CD4-positive, alpha-beta T cell (primary cell): ENCODE data around the gene KLRG1. TPM values are rescaled to one million over a fixed set of nuclear protein-coding genes. Genes with fewer than 3 reads are reported as not detected.

ENCODE experiments used
- ATAC-seq: fragments of 200-7000 bp; cut with Tn5 transposase; one replicate; pipeline ENCODE4 v1.10.0; 2022; ENCODE audit warnings: mild to moderate bottlenecking; ENCODE audit not compliant: poor library complexity
- CTCF ChIA-PET: fragments of 350-600 bp; sonication (Branson Sonifier 250); formaldehyde crosslinking; loops from one replicate; lab custom pipeline; 2021; ENCODE audit warnings: antibody characterized with exemption, inconsistent platforms; lab: Charles Lee
- POLR2A ChIA-PET: fragments of 350-600 bp; sonication (Branson Sonifier 250); formaldehyde crosslinking; loops from one replicate; lab custom pipeline; 2021; ENCODE audit warnings: antibody characterized with exemption, inconsistent platforms; lab: Charles Lee
- DNase-seq, 14 experiments: peaks; one replicate each; pipeline ENCODE4 v3.0.0-alpha.2; 2013 to 2020; ENCODE audit warnings: mixed read lengths in 2 of 14
- H3K27ac ChIP-seq, 2 donors: one replicate each; pipeline versions ENCODE4 v1.5.1 to v1.7.0; 2013; ENCODE audit warnings: low read length in 2 of 2, low read depth in 1 of 2, mild to moderate bottlenecking in 1 of 2
- H3K27me3 ChIP-seq, 2 experiments: 1 replicate in 1 of 2; 2 replicates in 1 of 2; pipeline versions ENCODE4 v1.6.1 to v1.7.0; 2013; ENCODE audit warnings: low read length in 2 of 2, control low read depth in 1 of 2, mild to moderate bottlenecking in 1 of 2, moderate library complexity in 1 of 2; ENCODE audit not compliant: insufficient read depth in 2 of 2, control insufficient read depth in 1 of 2
- H3K36me3 ChIP-seq: one replicate; pipeline ENCODE4 v1.6.1; 2013; ENCODE audit warnings: low read length, control low read depth; ENCODE audit not compliant: insufficient read depth
- H3K4me1 ChIP-seq: one replicate; pipeline ENCODE4 v1.6.1; 2013; ENCODE audit warnings: low read length, control low read depth; ENCODE audit not compliant: insufficient read depth
- H3K4me3 ChIP-seq: one replicate; pipeline ENCODE4 v1.5.1; 2013; ENCODE audit warnings: mild to moderate bottlenecking, low read length, moderate library complexity
- H3K9me3 ChIP-seq, 2 experiments: 1 replicate in 1 of 2; 2 replicates in 1 of 2; pipeline versions ENCODE4 v1.6.1 to v1.7.0; 2013; ENCODE audit warnings: low read length in 2 of 2, mild to moderate bottlenecking in 2 of 2, control low read depth in 1 of 2, moderate library complexity in 1 of 2; ENCODE audit not compliant: control insufficient read depth in 1 of 2, insufficient read depth in 1 of 2
- H3K27ac Mint-ChIP-seq: one replicate; pipeline ENCODE4 v1.8.0; 2020; ENCODE audit warnings: mixed read lengths
- H3K27me3 Mint-ChIP-seq: one replicate; pipeline ENCODE4 v1.8.0; 2021; ENCODE audit warnings: mixed read lengths
- H3K36me3 Mint-ChIP-seq: one replicate; pipeline ENCODE4 v1.8.0; 2021; ENCODE audit warnings: low read depth, mixed read lengths
- H3K4me1 Mint-ChIP-seq: one replicate; pipeline ENCODE4 v1.8.0; 2021; ENCODE audit warnings: low read depth, mixed read lengths
- H3K4me3 Mint-ChIP-seq: one replicate; pipeline ENCODE4 v1.8.0; 2020; ENCODE audit warnings: mild to moderate bottlenecking, mixed read lengths
- H3K9me3 Mint-ChIP-seq: one replicate; pipeline ENCODE4 v1.8.0; 2020; ENCODE audit warnings: mixed read lengths
- intact Hi-C, 2 experiments: fragments of 100-400 bp; cut with DNase I in 1 of 2; cut with micrococcal nuclease in 1 of 2; formaldehyde crosslinking; loops; one replicate each; pipeline versions ENCODE4 v1.15.1 to v1.9.0; 2023 to 2025; cut with DNase I, micrococcal nuclease
- total RNA-seq, 174 experiments: library from RNA in 2 of 174; stranded (reverse) in 2 of 174; gene quantifications; one replicate each; pipeline ENCODE4 v1.2.3 and lab custom pipeline; 2021 to 2026
- TF ChIP-seq, protein P1 (sequence below): fragments of 200-600 bp; IDR thresholded peaks from one replicate; pipeline ENCODE4 v1.8.0; 2022; ENCODE audit warnings: antibody characterized with exemption, mild to moderate bottlenecking

The KLRG1 gene
- total RNA-seq, 2 experiments from 2014 or later, result 8.4 to 10.5 TPM

DNA sequence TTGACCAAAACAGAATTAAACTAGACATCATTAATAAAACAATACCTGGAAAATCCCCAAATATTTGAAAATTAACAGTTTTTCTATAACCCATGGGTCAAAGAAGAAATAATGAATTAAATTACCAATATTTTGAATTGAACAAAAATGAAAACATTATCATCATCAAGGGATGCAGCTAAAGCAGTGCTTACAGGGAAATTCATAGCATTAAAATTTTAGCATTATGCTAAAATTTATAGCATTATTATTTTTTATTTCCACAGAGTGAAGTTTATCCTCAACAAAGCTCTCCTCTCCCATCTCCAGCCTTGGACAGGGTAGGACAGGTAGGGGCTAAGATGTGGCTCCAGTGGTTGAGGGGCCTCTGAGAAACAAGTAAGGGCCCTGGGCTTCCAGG lies 20.6 kb upstream of the KLRG1 start:
- Histone ChIP-seq H3K36me3 (no peaks in the 10 kb centered on the region), H3K27ac (no peak overlapping the region), H3K9me3 (peaks cover 19 to 23% of the 10 kb centered on the region in 2 experiments), H3K4me1 (no peaks in the 10 kb centered on the region), H3K4me3 (no peak overlapping the region), H3K27me3 (no peaks in the 10 kb centered on the region)
- H3K36me3 Mint-ChIP-seq, result peaks cover 50% of the 10 kb centered on the region
- no peak for DNase-seq
- POLR2A ChIA-PET, result interaction anchor here (1.9 kb wide), 1 partner anchor 9 kb away, joined by 5 read pairs; no protein-coding TSS in a partner anchor
- no peaks in the 10 kb centered on the region for H3K27me3 Mint-ChIP-seq
- TF ChIP-seq, protein P1, sequence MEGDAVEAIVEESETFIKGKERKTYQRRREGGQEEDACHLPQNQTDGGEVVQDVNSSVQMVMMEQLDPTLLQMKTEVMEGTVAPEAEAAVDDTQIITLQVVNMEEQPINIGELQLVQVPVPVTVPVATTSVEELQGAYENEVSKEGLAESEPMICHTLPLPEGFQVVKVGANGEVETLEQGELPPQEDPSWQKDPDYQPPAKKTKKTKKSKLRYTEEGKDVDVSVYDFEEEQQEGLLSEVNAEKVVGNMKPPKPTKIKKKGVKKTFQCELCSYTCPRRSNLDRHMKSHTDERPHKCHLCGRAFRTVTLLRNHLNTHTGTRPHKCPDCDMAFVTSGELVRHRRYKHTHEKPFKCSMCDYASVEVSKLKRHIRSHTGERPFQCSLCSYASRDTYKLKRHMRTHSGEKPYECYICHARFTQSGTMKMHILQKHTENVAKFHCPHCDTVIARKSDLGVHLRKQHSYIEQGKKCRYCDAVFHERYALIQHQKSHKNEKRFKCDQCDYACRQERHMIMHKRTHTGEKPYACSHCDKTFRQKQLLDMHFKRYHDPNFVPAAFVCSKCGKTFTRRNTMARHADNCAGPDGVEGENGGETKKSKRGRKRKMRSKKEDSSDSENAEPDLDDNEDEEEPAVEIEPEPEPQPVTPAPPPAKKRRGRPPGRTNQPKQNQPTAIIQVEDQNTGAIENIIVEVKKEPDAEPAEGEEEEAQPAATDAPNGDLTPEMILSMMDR, result no peak
- ATAC-seq, result no peak
- CTCF ChIA-PET, result no interaction called here
- no peak overlapping the region for H3K4me3 Mint-ChIP-seq
- peaks cover 7% of the 10 kb centered on the region for H3K9me3 Mint-ChIP-seq
- H3K4me1 Mint-ChIP-seq, result peaks cover 23% of the 10 kb centered on the region
- no peak overlapping the region for H3K27ac Mint-ChIP-seq
- intact Hi-C loops, result no loop called here

DNA sequence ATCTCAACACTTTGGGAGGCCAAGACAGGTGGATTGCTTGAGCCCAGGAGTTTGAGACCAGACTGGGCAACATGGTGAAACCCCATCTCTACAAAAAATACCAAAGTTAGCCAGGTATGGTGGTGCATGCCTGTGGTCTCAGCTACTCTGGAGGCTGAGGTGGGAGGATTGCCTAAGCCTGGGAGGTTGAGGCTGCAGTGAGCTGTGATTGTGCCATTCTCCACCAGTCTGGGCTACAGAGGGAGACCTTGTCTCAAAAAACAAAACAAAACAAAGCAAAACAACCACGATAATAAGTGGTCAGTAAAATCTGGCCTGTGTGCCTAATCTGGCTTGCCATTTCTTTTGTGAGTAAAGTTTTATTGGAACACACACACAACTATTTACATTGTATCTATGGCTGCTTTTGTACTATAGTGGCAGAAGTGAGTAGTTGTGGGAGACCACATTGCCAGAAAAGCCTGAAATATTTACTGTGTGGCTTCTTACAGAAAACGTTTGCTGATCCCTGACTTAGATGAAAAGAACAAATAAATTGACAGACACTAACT lies 19.4 kb upstream of the KLRG1 start:
- intact Hi-C loops, result no loop called here

DNA sequence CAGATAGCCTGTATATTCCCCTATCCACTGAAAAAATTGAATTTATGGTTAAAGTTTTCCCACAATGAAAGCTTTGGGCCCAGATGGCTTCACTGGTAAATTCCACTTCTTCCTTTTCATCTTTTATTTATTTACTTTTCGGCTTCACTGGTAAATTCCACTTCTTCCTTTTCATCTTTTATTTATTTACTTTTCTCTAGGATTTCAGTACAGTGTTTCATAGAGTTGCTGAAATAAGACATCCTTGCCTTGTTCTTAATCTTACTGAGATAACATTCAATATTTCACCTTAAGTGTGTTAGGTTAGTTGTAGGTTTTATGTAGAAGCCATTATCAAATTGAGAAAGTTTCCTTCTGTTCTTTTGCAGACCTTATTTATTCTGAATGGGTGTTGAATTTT lies 18.9 kb upstream of the KLRG1 start:
- no peaks in the 10 kb centered on the region for H3K27me3 Mint-ChIP-seq
- H3K27me3 ChIP-seq, result no peaks in the 10 kb centered on the region
- POLR2A ChIA-PET, result interaction anchor here (1.9 kb wide), 1 partner anchor 10 kb away, joined by 5 read pairs; no protein-coding TSS in a partner anchor
- H3K36me3 ChIP-seq, result no peaks in the 10 kb centered on the region
- peaks cover 23 to 28% of the 10 kb centered on the region in 2 experiments for H3K9me3 ChIP-seq
- CTCF ChIA-PET, result no interaction called here
- no peaks in the 10 kb centered on the region for H3K4me1 ChIP-seq
- peaks cover 9% of the 10 kb centered on the region for H3K9me3 Mint-ChIP-seq
- H3K4me3 Mint-ChIP-seq, result no peak overlapping the region
- H3K27ac ChIP-seq, result no peak overlapping the region
- peaks cover 53% of the 10 kb centered on the region for H3K36me3 Mint-ChIP-seq
- TF ChIP-seq, protein P1, result no peak
- no peak for DNase-seq
- H3K4me1 Mint-ChIP-seq, result peaks cover 19% of the 10 kb centered on the region
- no peak overlapping the region for H3K4me3 ChIP-seq
- intact Hi-C loops, result no loop called here
- ATAC-seq, result no peak
- H3K27ac Mint-ChIP-seq, result peak overlapping the region; percentile 8

More for the DNA sequence above, 19.4 kb upstream of the KLRG1 start:
- POLR2A ChIA-PET, result interaction anchor here (1.9 kb wide), 1 partner anchor 10 kb away, joined by 5 read pairs; no protein-coding TSS in a partner anchor
- no peak for DNase-seq
- peaks cover 23 to 26% of the 10 kb centered on the region in 2 experiments for H3K9me3 ChIP-seq
- Mint-ChIP-seq H3K4me1 (peaks cover 17% of the 10 kb centered on the region), H3K9me3 (peaks cover 9% of the 10 kb centered on the region), H3K36me3 (peaks cover 50% of the 10 kb centered on the region), H3K4me3 (no peak overlapping the region), H3K27ac (peak overlapping the region; percentile 8), H3K27me3 (no peaks in the 10 kb centered on the region)
- CTCF ChIA-PET, result no interaction called here
- no peak overlapping the region for H3K4me3 ChIP-seq
- TF ChIP-seq, protein P1, result no peak
- H3K27me3 ChIP-seq, result no peaks in the 10 kb centered on the region
- no peaks in the 10 kb centered on the region for H3K36me3 ChIP-seq
- ATAC-seq, result no peak
- H3K4me1 ChIP-seq, result no peaks in the 10 kb centered on the region
- no peak overlapping the region for H3K27ac ChIP-seq
